ENCODE measurements around the gene IFT52.

Gene IFT52, protein sequence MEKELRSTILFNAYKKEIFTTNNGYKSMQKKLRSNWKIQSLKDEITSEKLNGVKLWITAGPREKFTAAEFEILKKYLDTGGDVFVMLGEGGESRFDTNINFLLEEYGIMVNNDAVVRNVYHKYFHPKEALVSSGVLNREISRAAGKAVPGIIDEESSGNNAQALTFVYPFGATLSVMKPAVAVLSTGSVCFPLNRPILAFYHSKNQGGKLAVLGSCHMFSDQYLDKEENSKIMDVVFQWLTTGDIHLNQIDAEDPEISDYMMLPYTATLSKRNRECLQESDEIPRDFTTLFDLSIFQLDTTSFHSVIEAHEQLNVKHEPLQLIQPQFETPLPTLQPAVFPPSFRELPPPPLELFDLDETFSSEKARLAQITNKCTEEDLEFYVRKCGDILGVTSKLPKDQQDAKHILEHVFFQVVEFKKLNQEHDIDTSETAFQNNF

DNA sequence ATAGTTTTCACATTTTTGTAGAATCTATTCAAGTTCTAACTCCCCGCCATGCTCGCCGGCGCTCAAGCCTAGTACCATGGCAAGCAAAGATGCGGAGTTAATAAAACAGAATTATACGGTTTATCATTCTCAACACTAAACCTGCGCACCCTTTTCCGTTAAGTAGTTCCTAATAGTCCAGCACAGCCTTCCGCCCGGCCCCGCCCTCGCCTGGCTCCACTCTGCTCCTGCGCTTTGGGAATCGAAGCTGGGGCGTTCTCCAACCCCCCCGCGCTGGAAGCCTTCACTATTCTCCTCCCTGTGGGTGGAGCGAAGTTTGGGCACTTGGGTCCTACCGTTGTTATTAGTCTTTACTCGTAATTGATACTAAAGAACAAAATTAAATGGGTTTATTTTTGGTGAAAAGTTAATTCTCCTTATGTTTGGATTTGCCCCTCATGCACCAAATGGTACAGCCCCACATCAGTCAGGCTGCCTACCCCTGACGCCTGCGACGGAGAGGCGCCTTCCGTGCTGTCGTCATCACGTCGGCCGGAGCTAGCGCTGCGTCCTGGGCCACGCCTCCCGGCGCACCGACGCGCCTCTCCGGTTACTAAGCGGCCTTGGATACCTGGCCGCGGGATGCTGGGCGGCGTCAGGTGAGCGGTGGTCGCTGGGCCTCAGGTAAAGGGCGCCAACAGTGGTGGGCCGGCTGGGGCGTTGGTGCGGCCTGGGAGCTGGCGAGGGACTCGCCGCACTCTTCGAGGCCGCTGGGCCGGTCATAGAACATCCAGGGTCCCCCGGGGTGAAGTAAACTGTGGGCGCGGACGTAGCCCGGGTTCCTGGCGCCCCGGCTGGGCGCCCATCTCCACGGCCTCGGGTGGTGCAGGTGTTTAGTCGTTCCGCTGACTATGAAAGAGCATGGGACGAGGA, at the start of gene IFT52:
Gene IFT52 (plus strand): TSS at position 546 of the 912 bp plus-strand sequence. CDS start 3,762 bp downstream, outside the sequence.
- DNase-seq, result peak; percentile 94 to 95

DNA sequence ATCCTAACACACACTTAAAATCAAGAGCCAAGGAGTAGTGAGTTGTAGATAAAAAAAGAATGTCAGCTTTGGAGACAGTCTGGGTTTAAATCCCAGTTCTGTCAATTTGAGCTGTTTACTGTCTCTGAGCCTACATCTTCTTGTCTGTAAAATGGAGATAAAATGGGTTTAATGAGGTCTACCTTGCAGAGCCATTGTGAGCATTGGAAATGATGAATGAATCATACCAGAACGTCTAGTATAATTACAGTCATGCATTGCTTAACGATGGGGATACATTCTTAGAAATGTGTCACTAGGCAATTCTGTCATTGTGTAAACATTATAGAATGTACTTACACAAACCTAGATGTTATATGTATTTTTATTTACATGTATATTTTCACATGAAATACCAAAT, 49.5 kb upstream of the IFT52 start:
- no peak for DNase-seq

DNA sequence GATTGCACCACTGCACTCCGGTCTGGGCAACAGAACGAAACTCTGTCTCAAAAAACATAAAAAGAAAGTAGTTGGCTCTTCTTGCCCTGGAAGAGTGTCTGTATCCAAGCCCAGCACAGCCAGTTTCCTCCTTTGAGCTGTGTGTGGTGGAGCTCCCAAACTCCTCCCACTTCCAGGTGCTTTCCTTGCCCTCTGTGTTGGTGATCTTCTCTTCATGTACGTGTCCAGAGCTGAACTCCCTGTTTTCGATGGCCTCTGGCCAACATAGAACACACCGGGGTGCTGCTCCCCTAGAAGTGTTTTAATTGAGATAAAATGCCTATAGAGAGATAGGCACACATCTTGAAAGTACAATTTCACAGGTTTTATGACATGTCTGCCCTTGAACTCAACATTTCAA, 48.6 kb upstream of the IFT52 start:
- DNase-seq, result no peak

DNA sequence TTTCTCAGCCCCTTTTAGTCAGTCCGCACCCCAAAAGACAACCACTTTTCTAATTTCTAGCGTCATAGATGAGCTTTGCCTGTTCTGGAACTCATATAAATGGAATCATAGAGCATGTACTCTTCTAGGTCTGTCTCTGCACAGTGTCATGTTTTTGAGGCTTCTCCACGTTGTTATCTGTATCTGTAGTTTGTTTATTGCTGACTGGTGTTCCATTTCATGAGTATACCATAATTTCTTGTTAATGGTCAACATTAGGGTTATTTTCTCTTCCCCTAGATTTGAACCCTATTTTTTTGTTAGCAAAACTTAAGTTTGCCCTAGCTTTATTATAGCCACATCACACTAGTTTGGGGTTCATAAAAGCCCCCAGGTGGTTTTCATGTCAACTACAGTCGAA, 48.1 kb upstream of the IFT52 start:
- no peak for DNase-seq

DNA sequence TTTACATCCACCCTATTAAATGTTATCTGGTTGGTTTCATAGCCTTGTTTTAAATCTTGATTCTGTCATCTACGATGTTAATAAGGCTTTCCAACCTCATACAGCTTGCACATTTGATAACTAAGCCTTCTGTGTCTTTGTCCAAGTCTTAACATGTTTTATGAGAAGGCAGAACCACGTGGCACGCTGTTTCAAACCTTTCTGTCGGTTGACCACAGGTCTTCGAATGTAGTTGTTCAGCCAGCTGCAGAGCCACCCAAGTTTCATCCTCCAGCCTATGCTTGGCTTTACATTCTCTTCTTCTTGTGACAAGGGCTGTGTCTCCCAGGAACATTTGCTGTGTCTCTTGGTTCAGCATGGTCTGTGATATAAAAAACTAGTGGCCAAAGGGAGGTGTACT, 47.6 kb upstream of the IFT52 start:
- DNase-seq, result no peak

DNA sequence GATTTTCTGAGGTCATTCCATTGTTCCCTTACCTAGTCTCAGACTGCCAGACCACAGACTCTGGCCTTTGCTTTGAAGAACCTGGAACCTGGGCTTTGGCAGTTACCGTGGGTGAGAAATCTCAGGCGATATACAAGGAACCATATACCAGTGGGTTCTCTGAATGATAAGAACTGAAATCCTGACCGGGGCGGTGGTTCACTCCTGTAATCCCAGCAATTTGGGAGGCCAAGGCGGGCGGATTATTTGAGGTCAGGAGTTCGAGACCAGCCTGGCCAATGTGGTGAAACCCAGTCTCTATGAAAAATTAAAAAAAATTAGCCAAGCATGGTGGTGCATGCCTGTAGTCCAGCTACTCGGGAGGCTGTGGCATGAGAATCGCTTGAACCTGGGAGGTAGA, 46.2 kb upstream of the IFT52 start:
- DNase-seq, result no peak

DNA sequence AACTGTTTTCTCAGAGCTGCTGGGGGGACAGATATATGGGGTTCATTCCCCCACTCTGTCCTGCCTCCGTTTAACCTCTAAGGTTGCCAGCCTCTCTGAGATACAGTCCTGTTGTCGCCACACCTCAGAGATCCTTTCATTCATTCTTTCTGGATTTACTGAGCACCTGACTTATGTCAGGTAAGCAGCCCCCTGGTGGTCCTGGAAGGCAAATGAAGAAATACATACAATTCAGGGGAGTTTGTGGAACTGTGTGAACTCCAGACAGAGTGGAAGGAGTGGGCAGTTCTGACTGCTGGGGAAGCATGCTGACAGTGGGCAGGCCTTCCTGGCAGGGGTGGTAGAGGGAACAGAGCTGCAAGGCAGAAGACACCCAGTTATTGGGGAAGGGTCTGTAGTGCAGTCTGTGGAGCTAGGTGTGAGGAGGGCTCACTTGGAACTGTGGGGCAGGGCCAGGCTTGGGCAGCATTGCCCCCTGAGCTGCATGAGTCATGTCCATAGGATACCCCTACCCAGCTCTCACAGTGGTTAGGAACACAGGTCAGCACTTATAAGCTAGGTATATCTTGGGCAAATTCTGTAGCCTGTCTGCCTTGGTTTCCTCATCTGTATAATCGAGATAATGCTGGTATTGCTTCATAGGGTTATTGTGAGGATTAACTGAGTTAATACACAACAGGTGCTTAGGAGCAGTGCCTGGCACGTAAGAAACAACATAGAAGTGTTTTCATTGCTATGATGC, 44.7 kb upstream of the IFT52 start:
- DNase-seq, result no peak

DNA sequence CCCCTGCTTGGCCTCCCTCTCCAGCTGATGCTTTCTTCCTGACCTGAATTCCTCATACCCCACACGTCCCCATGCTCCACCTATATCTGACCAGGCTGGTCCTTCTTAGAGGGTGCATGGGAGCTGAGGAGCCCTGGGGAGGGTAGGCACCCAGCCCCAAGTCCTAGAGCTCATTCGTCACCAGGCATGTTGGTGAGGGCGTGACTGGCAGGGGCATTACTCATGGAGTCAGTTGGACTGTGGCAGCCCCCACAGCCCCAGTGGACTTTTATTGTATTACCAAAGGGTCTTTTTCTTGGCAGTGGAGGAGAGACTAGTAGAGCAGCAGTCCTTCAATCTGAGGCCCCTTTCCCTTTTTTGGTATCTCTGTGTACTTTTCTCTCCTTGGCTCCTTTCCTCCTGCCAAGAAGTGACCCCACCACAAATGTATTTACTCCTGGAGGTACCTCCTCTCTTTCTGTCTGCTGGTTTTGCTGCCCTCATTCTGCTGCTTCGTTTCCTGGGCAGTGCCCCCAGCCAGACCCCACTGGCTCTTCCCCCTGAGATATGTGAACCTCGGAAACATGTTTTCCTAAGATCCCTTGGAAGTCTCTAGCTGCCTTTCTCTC, 42.4 kb upstream of the IFT52 start:
- DNase-seq, result no peak

DNA sequence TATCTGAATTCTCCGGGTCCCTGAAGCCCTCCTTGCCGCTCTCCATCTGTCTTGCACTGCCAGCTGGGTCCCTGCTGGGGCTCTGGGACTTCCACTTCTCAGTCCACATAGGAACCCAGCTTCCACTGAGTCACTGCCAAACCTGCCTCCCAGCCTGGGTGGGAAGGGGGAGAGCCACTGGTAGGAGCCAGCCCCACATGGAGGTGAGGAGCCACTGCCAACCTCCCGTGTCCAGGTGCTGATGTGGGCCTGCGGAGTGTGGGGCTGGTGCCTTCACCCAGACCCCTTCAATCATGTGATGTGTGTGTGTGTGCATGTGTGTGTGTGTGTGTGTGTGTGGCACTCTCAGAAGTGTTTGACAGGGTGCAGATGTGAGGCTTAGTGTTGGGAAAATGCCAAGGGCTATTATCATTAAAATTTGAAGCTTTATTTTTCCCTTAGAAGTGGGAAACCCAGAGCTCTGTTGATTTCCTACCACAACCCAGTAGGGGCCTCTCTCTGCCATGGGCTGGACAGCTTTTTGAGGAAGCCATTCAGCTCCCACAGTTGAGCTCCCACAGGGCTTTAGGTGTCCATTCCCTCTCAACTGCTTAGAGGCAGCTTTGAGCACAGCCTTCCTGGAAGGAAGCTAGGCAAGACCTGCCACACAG, 41.2 kb upstream of the IFT52 start:
- DNase-seq, result no peak

DNA sequence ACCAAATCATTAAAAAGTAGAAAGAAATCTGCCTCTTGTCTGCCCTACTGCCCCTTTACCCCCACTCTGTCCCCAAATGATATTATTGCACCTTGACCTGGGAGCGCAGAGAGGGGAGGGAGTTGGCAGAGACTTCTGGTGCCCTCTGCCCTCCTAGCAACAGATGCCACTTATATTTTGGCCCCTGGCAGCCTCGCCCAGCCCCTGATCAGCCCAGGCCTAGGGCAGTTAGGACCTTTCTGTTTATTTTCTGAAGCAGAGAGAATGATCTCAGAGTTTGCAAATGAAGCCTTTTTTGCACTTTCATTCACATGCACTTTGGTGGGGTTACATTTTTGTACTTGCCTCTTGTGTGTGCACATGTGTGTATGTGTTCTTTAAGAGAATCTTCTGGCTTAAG, 40.3 kb upstream of the IFT52 start:
- no peak for DNase-seq

DNA sequence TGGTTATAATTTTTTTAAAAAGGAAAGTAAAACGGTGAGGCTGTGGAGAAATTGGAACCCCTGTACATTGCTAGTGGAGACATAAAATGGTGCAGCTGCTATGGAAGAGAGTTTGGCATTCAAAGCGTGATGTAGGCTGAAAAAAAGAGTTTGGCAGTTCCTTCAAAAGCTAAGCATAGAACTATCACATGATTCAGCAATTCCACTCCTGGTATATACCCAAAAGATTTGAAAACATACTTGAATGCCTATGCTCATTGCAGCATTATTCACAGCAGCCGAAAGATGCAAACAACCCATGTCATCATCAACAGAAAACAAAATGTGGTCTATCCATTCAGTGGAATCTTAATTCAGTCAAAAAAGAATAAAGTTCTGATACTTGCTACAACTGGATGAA, 36.4 kb upstream of the IFT52 start:
- no peak for DNase-seq

DNA sequence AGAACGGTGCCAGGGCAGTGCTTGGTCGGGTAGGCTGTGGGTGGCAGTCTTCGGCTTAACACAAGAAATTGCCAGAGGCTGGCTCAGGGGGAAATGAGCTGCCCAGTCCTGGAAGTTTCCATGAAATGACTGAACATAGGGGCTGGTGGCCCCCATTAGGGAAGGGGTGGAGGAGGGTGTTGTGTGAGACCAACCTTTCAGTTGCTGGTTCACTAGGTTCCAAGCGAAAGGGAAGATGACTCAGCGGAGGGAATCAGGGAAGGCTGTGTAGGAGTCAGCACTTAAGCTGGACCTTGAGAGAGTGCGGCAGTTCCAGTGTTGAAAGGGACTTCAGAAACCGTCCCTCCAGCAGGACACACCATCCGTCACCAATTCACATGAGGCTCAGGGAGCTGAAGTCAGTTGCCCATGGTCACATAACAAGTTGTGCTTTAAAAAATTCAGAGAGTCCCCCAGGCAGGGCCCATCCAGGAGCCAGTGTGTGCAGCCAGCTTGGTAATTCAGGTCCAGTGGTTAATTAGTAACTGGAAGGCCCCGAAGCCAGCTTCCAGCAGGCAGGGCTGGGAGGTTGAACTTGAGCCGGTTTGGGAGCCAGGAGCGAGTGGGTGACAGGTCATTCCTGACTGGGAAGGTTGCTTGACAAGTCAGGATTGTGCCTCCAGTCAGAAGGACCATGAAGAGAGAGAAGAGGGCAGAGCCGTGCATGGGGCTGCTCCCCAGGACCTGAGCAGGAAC, 32.2 kb upstream of the IFT52 start, which contains the start of gene SGK2:
Gene SGK2 (plus strand): TSS at position 616 of the 735 bp plus-strand sequence. CDS start 7,469 bp downstream, outside the sequence.
- DNase-seq, result no peak

DNA sequence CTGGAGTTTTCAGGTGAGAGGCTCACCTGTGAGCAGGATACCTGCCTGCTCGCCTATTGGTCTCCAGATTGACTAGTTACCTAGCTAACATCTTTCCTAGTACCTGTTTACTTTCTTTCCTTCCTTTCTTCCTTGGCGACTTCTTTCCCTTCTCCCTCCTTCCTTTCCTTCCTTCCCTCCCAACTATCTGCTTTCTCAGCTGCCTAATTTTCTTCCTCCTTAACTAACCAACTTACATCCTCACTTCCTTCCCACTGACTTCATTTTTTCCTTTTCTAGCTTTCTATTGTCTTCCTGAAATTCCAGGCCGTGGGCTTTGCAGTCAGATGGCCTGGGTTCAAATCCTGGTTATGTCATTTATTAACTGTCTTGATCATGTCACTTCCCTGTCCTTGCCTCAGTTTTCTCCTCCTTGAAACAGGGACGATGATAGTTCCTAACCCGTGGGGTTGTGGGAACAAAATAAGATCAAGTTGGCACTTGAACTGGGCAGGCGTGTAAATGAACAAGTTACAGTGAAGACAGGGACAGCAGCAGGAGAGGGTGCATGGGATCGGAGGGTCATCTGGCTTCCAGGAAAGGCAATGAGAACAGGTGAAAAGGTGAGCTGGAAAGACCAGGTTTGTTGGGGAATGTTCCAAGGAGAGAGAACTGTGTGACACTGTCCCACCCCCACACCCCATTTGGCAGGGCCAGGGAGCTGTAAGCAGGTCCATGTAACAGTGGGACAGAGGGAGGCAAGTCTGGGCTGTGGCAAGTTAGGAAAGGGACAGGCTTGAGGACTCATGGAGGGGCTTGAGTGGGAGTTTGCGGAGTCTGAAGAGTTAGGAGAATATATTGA, 31.4 kb upstream of the IFT52 start:
- DNase-seq, result no peak

DNA sequence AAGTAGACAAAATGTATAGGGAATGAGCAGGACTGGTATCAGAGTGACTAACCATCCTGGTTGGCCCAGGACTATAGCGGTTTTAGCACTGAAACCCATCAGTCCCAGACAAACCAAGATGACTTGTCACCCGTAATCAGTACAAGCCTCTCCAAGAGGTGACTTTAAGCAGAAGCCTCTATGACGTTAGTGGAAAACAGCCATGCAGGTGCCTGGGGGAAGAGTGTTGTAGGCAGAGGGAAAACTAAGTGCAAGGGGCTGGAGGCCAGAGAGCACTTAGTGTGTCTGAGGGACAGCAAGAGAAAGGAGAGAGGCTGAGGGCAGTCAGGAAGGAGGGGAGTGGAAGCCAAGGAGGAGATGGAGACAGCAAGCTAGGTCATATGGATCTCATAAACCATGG, 29.8 kb upstream of the IFT52 start:
- DNase-seq, result no peak

DNA sequence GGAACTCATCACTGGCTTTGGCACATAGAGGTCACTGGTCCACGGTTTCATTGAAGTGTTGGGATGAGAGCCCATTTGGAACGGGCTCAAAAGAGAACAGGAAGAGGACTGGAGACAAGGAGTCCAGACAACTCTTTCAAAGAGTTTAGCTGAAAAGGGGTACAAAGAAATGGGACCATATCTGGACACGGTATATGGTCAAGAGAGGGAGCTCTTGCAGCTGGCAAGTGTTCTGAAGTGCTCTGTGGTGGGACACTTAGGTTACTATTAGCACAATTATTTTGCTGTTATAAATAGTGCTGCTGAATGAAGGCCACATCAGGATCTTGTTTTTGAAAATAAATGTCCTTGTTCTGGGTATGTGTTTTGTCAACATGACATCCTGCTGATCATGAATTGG, 27.3 kb upstream of the IFT52 start:
- no peak for DNase-seq

DNA sequence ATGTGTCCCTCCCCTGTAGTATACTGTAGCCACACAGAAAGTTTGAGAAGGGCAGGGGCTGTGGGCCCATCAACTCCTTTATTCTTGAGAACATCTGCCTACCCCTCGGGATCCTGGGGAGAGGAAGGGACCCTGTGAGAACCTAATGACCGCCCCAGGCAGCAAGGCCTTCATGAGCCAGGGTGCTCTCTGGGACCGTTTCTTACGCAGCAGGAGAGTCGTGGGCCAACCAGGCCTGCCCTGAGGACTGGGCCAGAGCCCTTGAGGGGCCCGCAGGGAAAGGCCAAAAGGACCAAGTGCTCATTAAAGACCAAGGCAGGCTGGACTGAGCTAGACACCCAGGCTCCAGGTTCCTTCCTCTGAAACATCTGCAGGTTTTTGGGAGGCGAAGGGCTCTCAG, 26.7 kb upstream of the IFT52 start:
- no peak for DNase-seq

DNA sequence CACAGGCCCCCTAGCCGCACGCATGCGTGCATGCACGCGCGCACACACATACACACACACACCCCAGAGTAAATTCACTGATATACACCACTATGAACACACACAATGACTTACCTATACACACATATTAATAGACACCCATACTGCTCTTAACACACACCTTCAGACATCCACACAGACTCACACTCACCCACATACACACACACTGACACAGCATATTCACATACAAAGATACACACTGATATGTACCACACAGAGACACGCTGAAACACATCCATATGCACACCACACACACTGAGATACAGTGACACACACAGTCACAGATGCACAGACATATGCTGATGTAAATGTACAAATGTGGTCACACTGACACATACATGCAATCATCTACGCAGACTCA, 26.3 kb upstream of the IFT52 start:
- DNase-seq, result no peak

DNA sequence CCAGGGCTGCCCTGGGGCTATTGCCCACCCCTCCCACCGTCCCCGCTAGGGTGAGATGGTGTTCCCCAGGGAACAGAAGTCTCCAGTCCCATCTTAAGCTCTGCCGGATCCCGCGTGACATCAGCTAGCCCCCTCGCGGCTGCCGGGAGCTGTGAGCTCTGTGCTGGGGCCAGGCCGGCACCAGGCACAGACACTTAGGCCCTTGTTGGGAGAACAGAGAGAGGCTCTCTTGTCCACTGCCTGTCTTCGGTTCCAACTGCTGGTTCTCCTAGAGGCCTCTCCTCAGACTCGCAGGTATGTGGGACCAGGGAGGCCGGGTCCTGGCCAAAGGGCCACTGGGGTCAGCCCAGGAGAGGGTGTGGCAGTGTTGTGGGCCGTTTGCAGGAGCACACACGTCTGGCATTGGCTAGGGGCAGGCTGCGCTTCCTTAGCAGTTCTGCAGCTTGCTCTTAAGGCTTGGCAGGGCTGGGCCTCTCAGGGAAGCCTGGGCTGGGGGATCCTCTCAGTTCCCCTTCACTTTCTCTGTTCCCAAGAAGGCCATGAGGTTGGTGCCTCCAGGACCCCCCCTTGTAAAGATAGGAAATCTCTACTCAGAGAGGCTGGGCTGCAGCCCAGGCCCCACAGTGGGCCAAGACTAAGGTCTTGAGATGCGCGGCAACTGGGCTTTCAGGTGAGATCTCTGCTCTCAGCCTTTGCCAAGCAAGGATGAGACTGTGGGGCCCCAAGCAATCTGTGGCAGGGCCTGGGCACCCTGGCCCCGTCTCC, 25.6 kb upstream of the IFT52 start:
- no peak for DNase-seq

DNA sequence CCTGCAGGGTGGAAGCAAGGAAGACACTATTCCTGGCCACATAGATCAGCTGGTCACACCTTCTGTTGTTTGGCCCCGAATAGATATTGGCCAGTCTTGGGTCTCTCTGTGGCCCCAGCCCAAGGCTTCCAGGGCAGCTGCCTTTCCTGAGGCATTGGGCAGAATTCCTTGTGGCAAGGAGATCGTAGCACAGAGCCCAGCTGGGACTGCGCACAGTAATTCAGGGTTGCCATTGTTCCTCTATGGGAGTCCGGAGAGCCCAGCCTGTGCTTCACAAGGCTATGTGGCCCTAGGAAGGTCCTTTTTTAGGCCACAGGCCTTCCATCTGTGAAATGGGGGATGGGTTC, 25.0 kb upstream of the IFT52 start:
- no peak for DNase-seq

DNA sequence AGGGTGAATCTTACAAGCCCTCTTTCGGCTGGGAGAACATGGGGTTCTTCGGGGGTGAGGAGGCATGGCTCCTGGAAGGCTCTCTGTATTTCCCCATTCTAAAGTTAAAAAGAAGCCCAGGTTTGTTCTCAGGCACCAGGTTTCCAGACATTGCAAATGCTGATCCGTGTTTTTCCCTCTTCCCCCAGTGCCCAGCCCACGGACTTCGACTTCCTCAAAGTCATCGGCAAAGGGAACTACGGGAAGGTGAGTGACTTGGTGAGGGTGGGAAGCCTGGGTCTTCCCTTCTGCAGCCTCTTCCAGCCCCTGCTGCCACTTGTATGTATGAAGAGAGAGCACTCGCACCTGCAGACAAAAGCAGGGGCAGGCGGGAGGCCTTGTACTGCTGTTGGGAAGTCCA, 23.3 kb upstream of the IFT52 start:
- no peak for DNase-seq

All from NCI-H446 (cell line).